Fibroblast of skin of left biceps (primary cell): Measurements from ENCODE around the gene FGFRL1.

Experiments used
- DNase-seq, 2 experiments: peaks; one replicate each; pipeline ENCODE4 v3.0.0-alpha.2; 2013; ENCODE audit warnings: low read depth in 2 of 2

FGFRL1 gene

GRCh38 chr4:1023075-1023640 is 11.7 kb downstream of the FGFRL1 start:
- DNase-seq, result no peak

- no peak for DNase-seq
Observed at GRCh38 chr4:1023895-1024740, 12.7 kb downstream of the FGFRL1 start.

GRCh38 chr4:1024882-1025545 is 13.6 kb downstream of the FGFRL1 start:
- DNase-seq, result no peak

- no peak for DNase-seq
Observed at GRCh38 chr4:1026115-1026514, 14.7 kb downstream of the FGFRL1 start.

- DNase-seq, result no peak
Observed at GRCh38 chr4:1027219-1027914, 15.9 kb downstream of the FGFRL1 start.

DNA sequence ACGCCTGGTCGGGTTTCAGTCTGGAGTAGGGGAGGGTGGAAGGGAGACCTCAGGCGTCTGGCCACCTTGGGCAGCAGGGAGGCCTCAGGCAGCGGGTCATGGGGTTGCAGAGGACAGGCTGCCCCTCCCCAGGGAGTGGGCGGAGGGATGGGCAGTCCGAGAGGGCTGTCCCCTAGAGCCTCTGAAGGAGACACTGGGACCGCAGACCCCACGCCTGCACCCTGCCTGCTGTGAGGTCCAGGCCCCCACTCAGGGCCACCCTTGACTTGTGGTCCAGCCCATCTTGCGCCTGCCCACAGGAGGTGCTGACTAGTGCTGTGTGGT is 16.5 kb downstream of the FGFRL1 start:
- DNase-seq, result no peak

DNA sequence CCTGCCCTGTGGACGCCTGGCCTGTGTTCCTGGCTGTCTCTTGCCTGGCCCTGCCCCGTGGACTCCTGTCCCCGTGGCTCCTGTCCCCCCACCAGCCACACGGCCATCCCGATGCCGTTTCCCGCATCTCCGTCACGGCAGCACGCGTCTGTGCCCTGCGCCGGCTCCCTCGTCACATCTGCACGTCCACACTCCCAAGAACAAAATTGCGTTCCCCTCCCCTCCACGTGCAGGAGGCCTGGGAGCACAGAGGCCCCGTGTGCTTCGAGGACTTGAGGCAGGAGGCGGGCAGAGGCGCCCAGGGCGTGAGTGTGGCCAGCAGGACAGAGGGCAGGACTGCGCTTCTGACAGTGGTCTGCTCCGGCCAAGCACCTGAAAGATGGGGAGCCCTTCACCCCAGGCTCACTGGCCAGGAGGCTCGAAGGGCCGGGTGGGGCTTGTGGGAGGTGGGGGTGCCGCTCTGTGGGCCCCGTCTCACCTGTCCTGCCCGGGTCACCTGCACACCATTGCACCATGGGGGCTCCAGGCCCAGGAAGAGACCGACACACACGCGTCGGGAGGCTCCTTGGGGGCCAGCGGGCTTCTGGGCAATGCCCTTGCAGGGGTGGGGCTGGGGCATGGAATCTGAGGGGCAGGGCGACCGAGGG is 17.3 kb downstream of the FGFRL1 start:
- DNase-seq, result no peak

DNA sequence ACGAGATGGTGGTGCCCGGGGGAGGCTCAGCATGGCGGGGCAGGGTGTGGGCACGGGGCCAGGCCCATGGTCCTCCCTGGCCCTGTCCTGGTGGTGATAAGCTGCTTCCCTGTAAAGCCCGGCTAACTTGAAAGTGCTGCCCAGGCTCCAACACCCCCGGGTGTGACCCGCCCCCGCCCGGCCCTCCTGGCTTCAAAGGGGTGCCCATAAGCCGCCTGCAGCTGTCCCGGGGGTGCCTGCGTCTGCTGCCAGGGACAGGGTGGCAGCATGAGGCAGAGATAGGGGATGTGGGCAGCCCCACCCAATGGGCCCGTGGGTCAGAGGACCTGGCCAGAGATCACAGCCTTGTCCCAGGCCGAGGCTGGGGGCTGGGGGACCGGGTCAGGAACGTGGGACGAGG is 18.1 kb downstream of the FGFRL1 start:
- DNase-seq, result no peak

GRCh38 chr4:1030031-1030430 is 18.6 kb downstream of the FGFRL1 start:
- DNase-seq, result no peak

GRCh38 chr4:1030559-1030958 is 19.1 kb downstream of the FGFRL1 start:
- DNase-seq, result no peak

GRCh38 chr4:1031346-1031745 is 19.9 kb downstream of the FGFRL1 start:
- no peak for DNase-seq

DNA sequence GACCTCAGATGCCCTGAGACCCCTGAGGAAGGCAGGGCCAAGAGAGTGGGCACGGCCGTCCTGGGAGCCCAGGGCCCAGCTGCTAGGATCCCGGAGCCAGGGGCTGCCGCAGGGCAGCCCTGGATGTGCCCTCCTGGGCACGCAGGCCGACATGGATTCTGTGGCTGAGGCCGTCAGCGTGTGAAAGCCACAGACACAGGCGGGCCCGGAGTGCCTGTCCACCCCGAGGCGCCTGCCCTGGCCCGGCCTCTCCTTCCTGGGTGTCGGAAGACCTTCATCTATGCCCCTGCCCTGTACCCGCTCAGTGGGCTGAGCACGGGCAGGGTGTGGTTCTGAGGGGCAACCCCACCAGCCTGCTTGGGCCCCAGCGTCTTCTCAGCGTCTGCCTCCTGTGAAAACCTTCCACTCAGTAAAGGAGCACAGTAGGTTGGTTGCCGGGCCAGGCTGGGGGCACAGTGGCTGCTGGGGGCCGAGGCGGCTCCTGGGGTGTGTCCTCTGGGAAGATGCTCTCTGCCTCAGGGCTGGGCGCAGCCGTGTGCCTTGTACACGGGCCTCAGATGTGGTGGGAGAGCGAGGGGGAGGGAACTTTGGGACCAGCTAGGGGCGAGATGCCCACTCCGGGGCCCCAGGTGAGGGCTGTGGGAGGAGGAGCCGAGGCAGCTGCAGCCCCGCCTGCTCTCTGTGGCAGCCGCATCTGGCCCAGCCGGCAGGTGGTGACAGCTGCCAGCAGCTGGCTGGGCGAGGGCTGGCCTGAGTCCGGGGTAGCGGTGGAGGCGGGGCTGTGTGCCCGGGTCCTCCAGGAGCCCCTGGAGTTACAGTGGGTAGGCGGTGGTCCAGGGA is 20.8 kb downstream of the FGFRL1 start:
- DNase-seq, result no peak

GRCh38 chr4:1032861-1033260 is 21.4 kb downstream of the FGFRL1 start:
- no peak for DNase-seq

DNA sequence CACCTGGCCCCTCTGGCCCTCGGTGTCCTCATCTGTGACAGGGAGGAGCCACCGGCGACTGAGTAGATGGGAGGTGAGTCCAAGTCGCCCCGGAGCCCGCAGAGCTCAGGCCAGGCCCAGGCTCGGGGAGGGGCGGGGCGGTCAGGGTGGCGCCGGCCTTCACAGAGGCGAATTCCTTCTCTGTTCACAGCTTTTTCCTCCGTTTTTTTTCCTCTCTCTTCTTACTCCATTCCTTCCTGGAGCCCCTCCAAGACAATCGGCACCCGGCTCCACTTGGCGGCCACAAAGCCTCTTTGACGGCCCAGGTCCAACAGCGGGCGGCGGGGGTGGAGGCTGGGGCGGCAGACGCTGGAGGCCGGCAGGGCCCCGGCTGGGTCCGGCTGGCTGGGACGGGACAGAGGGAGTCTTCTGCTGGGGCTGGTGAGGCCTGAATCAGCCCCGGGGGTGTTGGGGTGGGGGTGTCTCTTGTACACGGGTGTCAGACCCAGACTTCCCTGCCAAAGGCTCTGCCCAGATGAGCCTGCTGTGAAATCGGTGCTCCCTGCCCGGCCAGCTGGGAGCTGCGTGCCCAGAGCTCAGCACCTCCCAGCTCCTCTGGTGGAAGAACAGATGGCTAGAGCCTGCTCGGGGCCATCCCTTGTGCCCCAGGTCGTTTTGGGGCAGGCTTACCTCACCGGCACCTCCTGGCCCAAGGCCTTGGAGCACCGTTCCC is 22.6 kb downstream of the FGFRL1 start:
- DNase-seq, result no peak

DNA sequence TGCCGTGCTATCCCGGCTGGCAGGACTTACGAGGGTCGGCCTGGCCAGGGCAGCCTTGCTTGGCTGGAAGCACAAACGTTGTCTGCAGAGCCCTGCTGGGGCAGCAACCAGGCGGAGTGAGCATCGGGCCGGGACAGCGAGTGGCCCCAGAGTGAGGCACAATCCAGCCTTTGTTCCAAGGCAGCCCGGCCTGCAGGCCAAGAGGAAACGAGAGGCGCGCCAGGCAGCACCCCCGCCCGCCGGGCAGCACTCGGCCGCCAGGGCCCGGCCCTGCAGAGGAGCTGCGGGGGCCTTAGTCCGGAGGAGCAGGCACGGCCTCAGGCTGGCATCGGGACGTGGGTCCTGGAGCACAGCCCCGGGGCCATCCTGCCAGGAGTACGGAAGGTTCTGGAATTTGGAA is 24.1 kb downstream of the FGFRL1 start:
- DNase-seq, result no peak

DNA sequence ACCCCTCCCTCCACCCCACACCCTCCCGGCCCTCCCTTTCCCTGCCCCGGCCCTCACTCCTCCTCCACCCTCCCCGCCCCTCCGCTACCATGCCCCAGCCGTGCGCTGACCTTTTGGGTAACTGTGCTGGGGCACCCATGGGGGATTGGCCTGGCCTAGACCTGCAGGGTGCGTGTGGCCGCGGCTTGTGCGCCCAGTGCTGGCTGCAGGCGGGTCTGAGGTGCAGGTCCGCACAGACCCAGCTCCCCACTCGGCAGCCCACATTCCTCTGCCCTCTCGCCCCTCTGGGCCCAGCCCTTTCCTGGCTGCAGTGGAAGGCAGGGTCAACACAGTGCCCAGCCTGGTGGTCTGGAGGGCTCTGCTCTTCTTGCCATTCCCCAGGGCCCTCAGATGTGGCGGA is 24.7 kb downstream of the FGFRL1 start:
- no peak for DNase-seq

- DNase-seq, result no peak
Observed at GRCh38 chr4:1036976-1037810, 25.8 kb downstream of the FGFRL1 start.

DNA sequence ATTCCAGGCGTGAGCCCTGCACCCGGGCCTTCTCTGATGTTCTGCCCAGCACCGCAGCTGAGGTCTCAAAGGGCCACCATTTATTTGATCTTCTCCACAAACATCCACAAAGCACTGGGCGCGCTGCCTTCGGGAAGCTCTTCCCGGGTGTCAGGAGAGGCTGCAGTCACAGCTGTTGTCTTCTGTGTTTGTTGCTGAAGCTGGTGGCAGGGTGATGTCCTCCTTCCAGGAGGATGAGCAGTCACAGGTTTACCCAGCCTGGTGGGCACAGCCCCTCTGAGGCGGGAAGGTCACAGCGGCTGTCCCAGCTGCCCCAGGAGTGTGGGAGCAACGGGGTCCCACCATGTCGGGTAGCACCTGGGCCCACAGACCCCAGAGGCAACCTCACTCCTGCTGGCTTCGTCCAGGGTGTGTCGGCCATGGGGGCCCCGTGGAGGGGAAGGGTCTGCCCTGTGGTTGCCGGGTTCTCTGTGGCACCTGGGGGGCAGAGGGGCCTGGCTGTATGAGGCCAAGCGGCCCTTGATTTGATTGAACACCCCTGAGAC is 27.6 kb downstream of the FGFRL1 start:
- no peak for DNase-seq
